Measurements from ENCODE around the gene ERN2.
"Not testable (repeated sequence)": the region's sequence is repeated elsewhere in the genome, so short reads cannot be mapped to it uniquely, and the experiment has no call there.

The ERN2 gene

DNA sequence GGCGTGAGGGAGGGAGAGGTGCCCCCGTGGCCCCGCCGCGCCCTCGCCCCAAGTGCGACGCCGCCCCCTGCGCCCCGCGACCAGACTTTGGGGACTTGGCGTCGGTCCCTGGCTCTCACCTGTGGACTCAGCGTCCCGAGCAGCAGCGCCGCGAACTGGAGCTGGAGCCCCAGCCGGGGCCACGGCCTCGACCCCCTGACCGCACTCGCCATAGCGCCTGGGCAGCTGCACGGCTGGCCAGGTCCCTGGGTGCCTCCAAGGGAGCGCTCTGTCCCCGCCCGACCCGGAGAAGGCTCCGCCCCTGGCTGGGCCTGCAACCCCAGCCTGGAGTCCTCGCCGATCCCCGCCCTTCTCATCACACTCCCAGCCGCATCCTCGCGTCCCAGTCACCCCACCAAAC, at the start of gene ERN2:
ERN2 (minus strand) TSS at position 247 of the 400 bp plus-strand sequence; CDS start at position 212, 35 bp downstream.
- H3K27ac ChIP-seq = no peak within 1 kb of the TSS
- TF ChIP-seq CTCF (conservative IDR thresholded peaks at IDR 0.05) (no peak), ZFX (IDR thresholded peaks at IDR 0.05) (no peak)

- no peak for TF ChIP-seq CTCF (conservative IDR thresholded peaks at IDR 0.05)
- TF ChIP-seq ZFX (IDR thresholded peaks at IDR 0.05) = no peak
- H3K27ac ChIP-seq = no peak overlapping the region
These were observed 45.1 kb upstream of the ERN2 start for GRCh38 chr16:23757937-23758619.

DNA sequence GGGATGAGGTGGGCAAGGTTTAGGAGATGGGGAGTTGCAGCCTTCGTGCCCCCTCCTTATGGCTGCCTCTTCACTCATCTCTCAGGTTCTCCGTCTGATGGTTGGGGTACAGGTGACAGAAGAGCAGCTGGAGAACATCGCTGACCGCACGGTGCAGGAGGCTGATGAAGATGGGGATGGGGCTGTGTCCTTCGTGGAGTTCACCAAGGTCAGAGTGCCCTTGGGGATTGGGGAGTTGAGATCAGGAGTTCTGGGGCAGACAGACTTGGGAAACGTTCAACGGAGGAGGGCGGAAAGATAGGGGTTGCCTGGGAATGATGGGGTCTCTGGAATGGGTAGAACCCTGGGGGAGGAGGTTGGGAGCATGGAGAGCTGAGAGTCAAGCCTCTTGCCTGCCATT, 44.1 kb upstream of the ERN2 start:
- no peak for TF ChIP-seq CTCF (conservative IDR thresholded peaks at IDR 0.05)
- TF ChIP-seq ZFX (IDR thresholded peaks at IDR 0.05) = no peak
- no peak overlapping the region for H3K27ac ChIP-seq

DNA sequence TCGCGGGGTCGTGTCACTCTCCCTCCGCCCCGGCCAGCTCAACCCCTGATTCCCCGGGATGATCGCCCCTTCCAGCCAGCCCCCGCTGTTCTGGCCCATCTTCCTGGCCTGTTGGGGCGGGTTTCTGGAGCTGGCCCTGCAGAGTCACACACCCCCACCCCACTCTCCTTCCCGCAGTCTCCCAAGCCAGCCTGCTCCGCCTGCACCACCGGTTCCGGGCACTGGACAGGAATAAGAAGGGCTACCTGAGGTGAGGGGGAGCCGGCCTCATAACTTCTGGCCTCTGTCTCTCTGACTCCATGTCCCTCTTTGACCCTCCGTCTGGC, 42.4 kb upstream of the ERN2 start:
- TF ChIP-seq ZFX (IDR thresholded peaks at IDR 0.05) (no peak), CTCF (conservative IDR thresholded peaks at IDR 0.05) (no peak)
- no peak overlapping the region for H3K27ac ChIP-seq

DNA sequence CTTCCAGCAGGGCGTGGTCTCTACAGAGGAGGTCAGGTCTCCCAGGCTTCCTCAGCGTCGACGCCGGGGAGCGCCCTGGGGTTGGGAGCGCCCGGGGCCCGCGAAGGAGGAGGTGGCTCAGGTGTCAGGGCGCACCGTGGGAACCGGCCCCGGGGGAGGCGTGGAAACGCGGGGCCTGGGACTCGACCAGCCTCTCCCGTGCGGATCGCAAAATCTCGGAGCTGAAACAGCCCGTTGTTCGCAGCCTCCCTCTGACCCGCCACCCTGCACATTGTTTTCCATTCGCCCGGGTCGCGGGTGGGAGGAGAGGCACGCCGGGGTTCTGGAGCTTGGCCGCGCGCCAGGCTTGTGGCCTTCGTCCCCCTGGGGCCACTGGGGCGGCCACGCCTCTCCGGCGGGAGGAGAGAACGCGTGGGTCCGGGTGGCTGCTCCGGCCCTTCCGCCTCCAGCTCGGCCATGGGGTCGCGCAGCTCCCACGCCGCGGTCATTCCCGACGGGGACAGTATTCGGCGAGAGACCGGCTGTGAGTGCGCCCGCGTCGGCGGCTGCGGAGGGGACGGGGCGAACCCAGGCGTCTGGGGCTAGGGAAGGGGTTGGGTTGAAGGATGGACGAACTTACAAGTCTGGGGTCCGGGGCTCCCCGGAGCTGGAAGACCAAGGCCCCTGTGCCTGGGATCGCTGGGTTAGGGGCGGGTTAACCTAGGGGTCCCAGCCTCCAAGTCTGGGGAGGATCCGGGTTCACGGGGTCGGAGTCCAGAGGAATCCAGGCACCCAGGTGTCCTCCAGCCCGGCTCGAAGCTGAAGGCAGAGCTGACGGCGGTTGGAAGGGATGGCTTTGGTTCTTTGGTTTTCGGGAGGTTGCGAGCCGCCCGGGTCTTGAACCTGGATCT, 41.8 kb upstream of the ERN2 start, which contains the start of gene CHP2:
CHP2 (plus strand) TSS at position 433 of the 890 bp plus-strand sequence; CDS start at position 457, 24 bp downstream.
- no peak within 1 kb of the TSS for H3K27ac ChIP-seq
- TF ChIP-seq ZFX (IDR thresholded peaks at IDR 0.05) = no peak
- no peak for TF ChIP-seq CTCF (conservative IDR thresholded peaks at IDR 0.05)

GRCh38 chr16:23753908-23754593, 41.0 kb upstream of the ERN2 start:
- H3K27ac ChIP-seq = no peak overlapping the region
- TF ChIP-seq CTCF (conservative IDR thresholded peaks at IDR 0.05) = no peak
- TF ChIP-seq ZFX (IDR thresholded peaks at IDR 0.05) = no peak

DNA sequence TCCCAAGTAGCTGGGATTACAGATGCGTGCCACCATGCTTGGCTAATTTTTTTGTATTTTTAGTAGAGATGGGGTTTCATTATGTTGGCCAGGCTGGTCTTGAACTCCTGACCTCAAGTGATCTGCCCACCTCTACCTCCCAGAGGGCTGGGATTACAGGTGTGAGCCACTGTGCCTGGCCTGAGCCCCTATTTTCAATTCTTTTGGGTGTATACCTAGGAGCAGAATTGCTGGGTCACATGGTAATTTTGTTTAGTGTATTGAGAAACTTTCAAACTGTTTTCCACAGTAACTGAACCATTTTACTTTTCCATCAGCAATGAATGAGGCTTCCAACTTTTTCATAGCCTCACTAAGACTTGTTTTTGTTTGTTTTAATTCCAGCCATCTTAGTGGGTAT, 38.0 kb upstream of the ERN2 start:
- not testable (repeated sequence) for H3K27ac ChIP-seq

Measured in C4-2B (cell line).